Psoas muscle (tissue), 8 donors: ENCODE results near the gene THRB. TPM values are rescaled to one million over a fixed set of nuclear protein-coding genes. Genes with fewer than 3 reads are reported as not detected.

ENCODE experiments used
- ATAC-seq, 4 donors: fragments of 200-7000 bp; cut with Tn5 transposase; one replicate each; pipeline ENCODE4 v1.9.1; 2020; ENCODE audit warnings: moderate library complexity in 3 of 4, mild to moderate bottlenecking in 2 of 4
- DNase-seq, 2 donors: peaks; one replicate each; pipeline ENCODE4 v3.0.0-alpha.2; 2020
- H3K27ac ChIP-seq: fragments of 200-600 bp; one replicate; pipeline ENCODE4 v1.8.0; 2022
- H3K27me3 ChIP-seq, 3 donors: fragments of 200-600 bp in 1 of 3; one replicate each; pipeline versions ENCODE4 v1.6.1 to v1.8.0; 2013 to 2022; ENCODE audit warnings: low read length in 2 of 3, mild to moderate bottlenecking in 2 of 3, moderate library complexity in 1 of 3; ENCODE audit not compliant: insufficient read depth in 3 of 3
- H3K36me3 ChIP-seq, 2 donors: fragments of 200-600 bp in 1 of 2; one replicate each; pipeline versions ENCODE4 v1.6.1 to v1.8.0; 2013 to 2022; ENCODE audit warnings: low read depth in 1 of 2, mild to moderate bottlenecking in 1 of 2, moderate library complexity in 1 of 2; ENCODE audit not compliant: insufficient read depth in 1 of 2
- H3K4me1 ChIP-seq: fragments of 200-600 bp; one replicate; pipeline ENCODE4 v1.8.0; 2022
- H3K4me3 ChIP-seq: fragments of 200-600 bp; one replicate; pipeline ENCODE4 v1.8.0; 2022; ENCODE audit warnings: mild to moderate bottlenecking
- H3K9me3 ChIP-seq: fragments of 200-600 bp; one replicate; pipeline ENCODE4 v1.8.0; 2022
- WGBS, 3 donors: extraction: QIAGEN DNeasy Blood & Tissue Kit; methylation state at CpG; one replicate each; pipeline versions ENCODE4 v1.1.6 to v1.1.7; 2013; 5-methylcytosine and 5-hydroxymethylcytosine counted together
- intact Hi-C, 2 donors: fragments of 100-400 bp; cut with DNase I; formaldehyde crosslinking; loops; one replicate each; pipeline versions ENCODE4 v1.11.0 to v1.14.2; 2022
- polyA plus RNA-seq, 3 donors: library from polyadenylated mRNA; stranded (reverse); fragments of 200-250 nt; gene quantifications; one replicate each; pipeline ENCODE4 v1.2.3, GENCODE V29; 2013
- total RNA-seq, 4 donors: library from RNA; stranded (reverse); fragmentation: NEBNext Ultra II Directional in 2 of 4; extraction: Animal tissue kit (Norgen Biotek cat#: 25700) in 2 of 4; gene quantifications; one replicate each; pipeline versions ENCODE4 v1.2.1 to v1.2.4, GENCODE V29; 2021 to 2023
- TF ChIP-seq, protein P1 (sequence below): fragments of 200-600 bp; IDR thresholded peaks from one replicate; pipeline ENCODE4 v1.8.0; 2022; ENCODE audit warnings: antibody characterized with exemption
- donor health status: healthy with polysubstance abuse.
- donor health status: DM: no; HTN: no; CAD: no; lungs with moderate emphysema.
- donor health status: Bipolar disorder and iron deficiency.
- donor health status: healthy.
- donor health status: DM: yes; HTN: yes; CAD: no.
- donor health status: DM: no; HTN: no; CAD: no.
- donor health status: DM: no; HTN: no; CAD: no.
- donor health status: DM: yes; HTN: yes; CAD: no.

The THRB gene
- total and polyA plus RNA-seq, 7 donors: 11.5 to 38.6 (median 31.4) TPM

DNA sequence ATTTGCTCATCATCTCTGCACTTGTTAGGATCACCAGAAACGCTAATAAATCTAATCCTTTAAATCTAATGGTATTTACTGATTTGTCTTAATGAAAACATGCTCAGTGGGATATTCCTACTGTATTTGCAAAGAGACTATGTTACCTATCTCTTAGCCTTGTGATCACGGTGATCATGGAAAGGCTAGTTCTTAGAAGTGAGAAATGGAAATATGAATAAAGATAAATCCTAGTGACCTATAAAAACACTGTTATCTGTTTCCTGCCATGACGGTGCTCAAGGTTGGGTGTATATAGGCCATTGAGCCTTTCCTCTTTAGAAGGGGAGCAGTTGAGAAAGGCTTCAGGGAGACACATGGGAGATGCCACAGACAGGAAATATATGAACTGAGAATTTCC lies 116.3 kb downstream of the THRB start:
- Histone ChIP-seq H3K27ac (peak overlapping the region; percentile 54), H3K9me3 (no peaks in the 10 kb centered on the region), H3K27me3 (no peaks in the 10 kb centered on the region), H3K36me3 (no peaks in the 10 kb centered on the region), H3K4me1 (peaks cover 53% of the 10 kb centered on the region), H3K4me3 (no peak overlapping the region)
- DNase-seq (no peak), ATAC-seq (no peak)
- intact Hi-C loops: no loop called here
- TF ChIP-seq, protein P1, sequence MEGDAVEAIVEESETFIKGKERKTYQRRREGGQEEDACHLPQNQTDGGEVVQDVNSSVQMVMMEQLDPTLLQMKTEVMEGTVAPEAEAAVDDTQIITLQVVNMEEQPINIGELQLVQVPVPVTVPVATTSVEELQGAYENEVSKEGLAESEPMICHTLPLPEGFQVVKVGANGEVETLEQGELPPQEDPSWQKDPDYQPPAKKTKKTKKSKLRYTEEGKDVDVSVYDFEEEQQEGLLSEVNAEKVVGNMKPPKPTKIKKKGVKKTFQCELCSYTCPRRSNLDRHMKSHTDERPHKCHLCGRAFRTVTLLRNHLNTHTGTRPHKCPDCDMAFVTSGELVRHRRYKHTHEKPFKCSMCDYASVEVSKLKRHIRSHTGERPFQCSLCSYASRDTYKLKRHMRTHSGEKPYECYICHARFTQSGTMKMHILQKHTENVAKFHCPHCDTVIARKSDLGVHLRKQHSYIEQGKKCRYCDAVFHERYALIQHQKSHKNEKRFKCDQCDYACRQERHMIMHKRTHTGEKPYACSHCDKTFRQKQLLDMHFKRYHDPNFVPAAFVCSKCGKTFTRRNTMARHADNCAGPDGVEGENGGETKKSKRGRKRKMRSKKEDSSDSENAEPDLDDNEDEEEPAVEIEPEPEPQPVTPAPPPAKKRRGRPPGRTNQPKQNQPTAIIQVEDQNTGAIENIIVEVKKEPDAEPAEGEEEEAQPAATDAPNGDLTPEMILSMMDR: no peak
- WGBS, 3 donors: 51 to 78% (median 53%) methylated on average over 3 of the region's 3 CpGs

DNA sequence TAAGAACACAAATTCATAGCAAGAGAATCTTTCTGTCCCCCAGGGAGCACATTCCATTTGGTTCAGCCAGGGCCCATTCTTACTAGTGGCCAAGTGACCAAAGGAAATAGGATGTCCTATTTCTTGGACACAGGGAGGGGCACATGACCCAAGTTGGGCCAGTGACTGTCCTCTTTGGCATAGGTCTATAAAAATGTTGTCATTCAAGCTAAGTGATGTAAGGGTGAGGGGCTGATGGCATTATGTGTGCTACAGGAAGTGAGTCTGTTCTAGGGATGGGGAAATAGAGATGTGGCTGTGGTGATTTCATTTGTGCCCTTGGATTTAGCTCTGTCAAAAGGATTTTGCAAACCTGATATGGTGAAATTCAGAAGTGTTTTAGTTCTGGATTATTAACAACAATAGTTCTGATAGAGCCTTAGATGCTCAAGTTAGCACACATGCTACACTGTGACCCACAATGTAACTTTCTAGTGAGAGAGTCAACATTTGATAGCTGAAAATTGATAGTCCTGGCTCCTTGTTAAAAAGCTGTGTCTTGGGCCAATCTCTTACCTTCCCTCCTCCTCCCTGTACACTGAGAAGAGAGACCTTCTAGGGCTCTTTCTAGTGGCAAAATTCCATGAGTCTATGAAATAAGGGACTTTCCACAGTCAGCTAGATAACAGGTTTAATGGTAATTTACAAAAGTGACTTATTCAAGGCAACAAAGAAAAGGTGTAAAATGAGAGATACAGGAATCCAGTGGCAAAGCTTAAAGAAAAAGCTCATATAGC lies 117.2 kb downstream of the THRB start:
- Histone ChIP-seq H3K27ac (peak overlapping the region; percentile 38), H3K4me1 (peaks cover 53% of the 10 kb centered on the region), H3K4me3 (no peak overlapping the region), H3K36me3 (no peaks in the 10 kb centered on the region), H3K9me3 (no peaks in the 10 kb centered on the region), H3K27me3 (no peaks in the 10 kb centered on the region)
- ATAC-seq (peak; percentile 46 to 92 (median 86)), DNase-seq (peak in 1 of 2 donors; percentile 23)
- intact Hi-C loops: no loop called here
- TF ChIP-seq, protein P1: no peak

DNA sequence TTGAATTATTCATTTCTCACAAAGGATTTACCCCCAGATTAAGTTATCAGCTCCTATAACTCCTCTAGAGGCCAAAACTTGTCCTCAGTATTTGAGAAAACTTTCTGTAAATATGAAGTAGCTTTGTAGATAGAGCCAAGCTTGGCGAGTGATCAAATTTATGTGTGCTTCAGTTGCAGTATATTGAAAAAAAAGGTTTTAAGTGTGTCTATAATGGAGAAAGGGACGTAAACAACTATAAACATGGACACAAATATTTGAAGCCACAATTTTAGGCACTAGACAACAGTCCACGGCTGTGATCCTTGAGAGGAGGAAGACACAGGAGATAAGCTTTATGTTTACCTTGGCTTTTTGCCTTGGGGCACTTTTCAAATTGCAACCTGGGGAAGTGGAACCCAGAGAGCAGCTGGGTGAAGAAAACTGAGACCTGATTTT lies 118.7 kb downstream of the THRB start:
- H3K36me3 ChIP-seq: no peaks in the 10 kb centered on the region
- TF ChIP-seq, protein P1: no peak
- H3K27me3 ChIP-seq: no peaks in the 10 kb centered on the region
- H3K4me1 ChIP-seq: peaks cover 53% of the 10 kb centered on the region
- ATAC-seq (no peak), DNase-seq (no peak)
- 54 to 66% (median 60%) methylated on average over 3 of the region's 3 CpGs for WGBS, 3 donors
- intact Hi-C loops: no loop called here
- peak overlapping the region; percentile 38 for H3K27ac ChIP-seq
- H3K9me3 ChIP-seq: no peaks in the 10 kb centered on the region
- no peak overlapping the region for H3K4me3 ChIP-seq

DNA sequence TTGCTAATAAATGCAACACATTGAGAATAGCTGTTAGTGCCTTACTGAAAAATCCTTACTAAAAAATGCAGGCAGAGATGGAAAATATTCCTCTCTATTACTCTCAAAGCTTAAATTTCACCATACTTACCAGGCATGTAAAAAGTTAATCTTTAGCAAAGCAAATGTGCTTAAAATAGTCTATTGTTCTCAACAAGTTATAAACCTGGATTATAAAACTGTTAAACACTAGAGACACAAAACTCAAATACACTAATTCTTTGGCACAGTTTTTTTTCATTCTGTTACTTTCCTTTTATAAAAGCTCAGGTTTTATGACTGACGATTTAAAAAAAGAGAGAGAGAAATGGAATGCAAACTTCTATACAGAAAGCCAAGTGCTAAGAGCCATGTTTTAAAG lies 119.8 kb downstream of the THRB start:
- H3K9me3 ChIP-seq: no peaks in the 10 kb centered on the region
- H3K27me3 ChIP-seq: no peaks in the 10 kb centered on the region
- ATAC-seq: no peak
- TF ChIP-seq, protein P1: no peak
- intact Hi-C loops: no loop called here
- H3K4me3 ChIP-seq: no peak overlapping the region
- peak overlapping the region; percentile 43 for H3K27ac ChIP-seq
- peaks cover 45% of the 10 kb centered on the region for H3K4me1 ChIP-seq
- H3K36me3 ChIP-seq: no peaks in the 10 kb centered on the region
- no peak for DNase-seq
- WGBS, 3 donors: 16 to 28% (median 20%) methylated on average over 1 of the region's 1 CpG
